ENCODE measurements around the gene GTPBP4.

- TF ChIP-seq ZNF565 (CRISPR knock-in tag; conservative IDR thresholded peaks at IDR 0.05; ENCODE audit: low read depth) (no peak), BACH2 (CRISPR knock-in tag; IDR thresholded peaks at IDR 0.05; ENCODE audit: borderline replicate concordance) (no peak), SNAI2 (CRISPR knock-in tag; IDR thresholded peaks at IDR 0.05) (no peak), OSR1 (CRISPR knock-in tag; IDR thresholded peaks at IDR 0.05) (no peak), ZFP30 (CRISPR knock-in tag; IDR thresholded peaks at IDR 0.05) (no peak), POU6F1 (CRISPR knock-in tag; IDR thresholded peaks at IDR 0.05; ENCODE audit: borderline replicate concordance, low read depth) (no peak), RARB (CRISPR knock-in tag; IDR thresholded peaks at IDR 0.05) (no peak), ZNF8 (CRISPR knock-in tag; IDR thresholded peaks at IDR 0.05) (no peak)
- TF ChIP-seq, protein P1, sequence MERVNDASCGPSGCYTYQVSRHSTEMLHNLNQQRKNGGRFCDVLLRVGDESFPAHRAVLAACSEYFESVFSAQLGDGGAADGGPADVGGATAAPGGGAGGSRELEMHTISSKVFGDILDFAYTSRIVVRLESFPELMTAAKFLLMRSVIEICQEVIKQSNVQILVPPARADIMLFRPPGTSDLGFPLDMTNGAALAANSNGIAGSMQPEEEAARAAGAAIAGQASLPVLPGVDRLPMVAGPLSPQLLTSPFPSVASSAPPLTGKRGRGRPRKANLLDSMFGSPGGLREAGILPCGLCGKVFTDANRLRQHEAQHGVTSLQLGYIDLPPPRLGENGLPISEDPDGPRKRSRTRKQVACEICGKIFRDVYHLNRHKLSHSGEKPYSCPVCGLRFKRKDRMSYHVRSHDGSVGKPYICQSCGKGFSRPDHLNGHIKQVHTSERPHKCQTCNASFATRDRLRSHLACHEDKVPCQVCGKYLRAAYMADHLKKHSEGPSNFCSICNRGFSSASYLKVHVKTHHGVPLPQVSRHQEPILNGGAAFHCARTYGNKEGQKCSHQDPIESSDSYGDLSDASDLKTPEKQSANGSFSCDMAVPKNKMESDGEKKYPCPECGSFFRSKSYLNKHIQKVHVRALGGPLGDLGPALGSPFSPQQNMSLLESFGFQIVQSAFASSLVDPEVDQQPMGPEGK (CRISPR knock-in tag; IDR thresholded peaks at IDR 0.05; ENCODE audit: borderline replicate concordance), result no peak
- TF ChIP-seq, protein P2, sequence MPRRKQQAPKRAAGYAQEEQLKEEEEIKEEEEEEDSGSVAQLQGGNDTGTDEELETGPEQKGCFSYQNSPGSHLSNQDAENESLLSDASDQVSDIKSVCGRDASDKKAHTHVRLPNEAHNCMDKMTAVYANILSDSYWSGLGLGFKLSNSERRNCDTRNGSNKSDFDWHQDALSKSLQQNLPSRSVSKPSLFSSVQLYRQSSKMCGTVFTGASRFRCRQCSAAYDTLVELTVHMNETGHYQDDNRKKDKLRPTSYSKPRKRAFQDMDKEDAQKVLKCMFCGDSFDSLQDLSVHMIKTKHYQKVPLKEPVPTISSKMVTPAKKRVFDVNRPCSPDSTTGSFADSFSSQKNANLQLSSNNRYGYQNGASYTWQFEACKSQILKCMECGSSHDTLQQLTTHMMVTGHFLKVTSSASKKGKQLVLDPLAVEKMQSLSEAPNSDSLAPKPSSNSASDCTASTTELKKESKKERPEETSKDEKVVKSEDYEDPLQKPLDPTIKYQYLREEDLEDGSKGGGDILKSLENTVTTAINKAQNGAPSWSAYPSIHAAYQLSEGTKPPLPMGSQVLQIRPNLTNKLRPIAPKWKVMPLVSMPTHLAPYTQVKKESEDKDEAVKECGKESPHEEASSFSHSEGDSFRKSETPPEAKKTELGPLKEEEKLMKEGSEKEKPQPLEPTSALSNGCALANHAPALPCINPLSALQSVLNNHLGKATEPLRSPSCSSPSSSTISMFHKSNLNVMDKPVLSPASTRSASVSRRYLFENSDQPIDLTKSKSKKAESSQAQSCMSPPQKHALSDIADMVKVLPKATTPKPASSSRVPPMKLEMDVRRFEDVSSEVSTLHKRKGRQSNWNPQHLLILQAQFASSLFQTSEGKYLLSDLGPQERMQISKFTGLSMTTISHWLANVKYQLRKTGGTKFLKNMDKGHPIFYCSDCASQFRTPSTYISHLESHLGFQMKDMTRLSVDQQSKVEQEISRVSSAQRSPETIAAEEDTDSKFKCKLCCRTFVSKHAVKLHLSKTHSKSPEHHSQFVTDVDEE (CRISPR knock-in tag; IDR thresholded peaks at IDR 0.05), result no peak
These were observed 4.2 kb downstream of the GTPBP4 start for GRCh38 chr10:992467-992866.

Measured in SK-N-SH treated with all-trans-retinoic acid at 6 μM for 48 hours (cell line).